HepG2 (cell line): ENCODE data around the gene MTCL1. TPM values are rescaled to one million over a fixed set of nuclear protein-coding genes. Genes with fewer than 3 reads are reported as not detected.

Experiments
- CEBPB ChIP-seq: IDR thresholded peaks from 2 replicates; pipeline ENCODE4 v1.6.1; 2011; ENCODE audit warnings: low read depth, low read length, improper control_type of control experiment, borderline replicate concordance
- CEBPG ChIP-seq: IDR thresholded peaks from 2 replicates; pipeline ENCODE4 v1.6.1; 2016
- CREM ChIP-seq, 2 experiments: sonication (generic) in 1 of 2; formaldehyde crosslinking in 1 of 2; IDR thresholded peaks; 2 replicates each; pipeline versions ENCODE4 v1.4.0 to v1.6.1; 2016 to 2020; ENCODE audit warnings: antibody characterized with exemption in 1 of 2, mild to moderate bottlenecking in 1 of 2, missing genetic modification reagents in 1 of 2
- LCORL ChIP-seq, 2 experiments: fragments of 450-650 bp in 1 of 2; sonication (generic) in 1 of 2; formaldehyde crosslinking in 1 of 2; IDR thresholded peaks; 2 replicates each; pipeline versions ENCODE4 v1.5.0 to v1.6.1; 2017 to 2020; ENCODE audit warnings: antibody characterized with exemption in 1 of 2, missing genetic modification reagents in 1 of 2
- NRL ChIP-seq: sonication (generic); formaldehyde crosslinking; IDR thresholded peaks from 2 replicates; pipeline ENCODE4 v1.5.0; 2020; ENCODE audit warnings: missing genetic modification reagents, mild to moderate bottlenecking, moderate library complexity, borderline replicate concordance
- TCF7 ChIP-seq: sonication (generic); IDR thresholded peaks from 2 replicates; pipeline ENCODE4 v1.6.1; 2016; ENCODE audit warnings: antibody characterized with exemption, low read depth
- ZNF83 ChIP-seq: sonication (generic); formaldehyde crosslinking; IDR thresholded peaks from 2 replicates; pipeline ENCODE4 v1.4.0; 2020; ENCODE audit warnings: missing genetic modification reagents, mild to moderate bottlenecking, borderline replicate concordance
- polyA plus RNA-seq, 8 experiments: library from polyadenylated mRNA; depleted of rRNA in 3 of 8; stranded (reverse) in 7 of 8; unstranded in 1 of 8; fragments of >200 nt; fragmentation: Illumina TruSeq in 4 of 8; extraction: Trizol in 4 of 8; gene quantifications; 2 replicates each; pipeline versions ENCODE4 v1.2.1 to v1.2.3, GENCODE V29; 2011 to 2016; ENCODE audit warnings: low read depth in 4 of 8, missing spikeins in 1 of 8, mixed read lengths in 1 of 8; ENCODE audit not compliant: insufficient read depth in 1 of 8
- total RNA-seq, 5 experiments: library from RNA; depleted of rRNA; stranded (reverse); fragments of >200 nt; fragmentation: Illumina TruSeq; extraction: Trizol; gene quantifications; 2 replicates each; pipeline ENCODE4 v1.2.3, GENCODE V29; 2016; ENCODE audit warnings: low read depth in 1 of 5
- TF ChIP-seq, protein P1 (sequence below), 2 experiments: sonication (generic) in 1 of 2; formaldehyde crosslinking in 1 of 2; IDR thresholded peaks; 2 replicates each; pipeline versions ENCODE4 v1.6.1 to v1.9.0; 2014 to 2022; ENCODE audit warnings: antibody characterized with exemption in 1 of 2, borderline replicate concordance in 1 of 2, inconsistent platforms in 1 of 2, low read depth in 1 of 2, missing genetic modification reagents in 1 of 2

The MTCL1 gene
- total and polyA plus RNA-seq, 2 of the 13 experiments (the other 11 are each of a cell fraction or from before 2014, with no cell fraction given), result 3.1 to 3.2 TPM

GRCh38 chr18:8794156-8794933, 89.0 kb downstream of the MTCL1 start (continued):
- TF ChIP-seq CEBPG, result no peak
- TF ChIP-seq CREM (IDR thresholded peaks at IDR 0.05), result peak; percentile 31; the same call in 1 of the 2 replicates
- TF ChIP-seq CREM (CRISPR knock-in tag; IDR thresholded peaks at IDR 0.05), result no peak
- TF ChIP-seq NRL, result no peak
- TF ChIP-seq, protein P1, sequence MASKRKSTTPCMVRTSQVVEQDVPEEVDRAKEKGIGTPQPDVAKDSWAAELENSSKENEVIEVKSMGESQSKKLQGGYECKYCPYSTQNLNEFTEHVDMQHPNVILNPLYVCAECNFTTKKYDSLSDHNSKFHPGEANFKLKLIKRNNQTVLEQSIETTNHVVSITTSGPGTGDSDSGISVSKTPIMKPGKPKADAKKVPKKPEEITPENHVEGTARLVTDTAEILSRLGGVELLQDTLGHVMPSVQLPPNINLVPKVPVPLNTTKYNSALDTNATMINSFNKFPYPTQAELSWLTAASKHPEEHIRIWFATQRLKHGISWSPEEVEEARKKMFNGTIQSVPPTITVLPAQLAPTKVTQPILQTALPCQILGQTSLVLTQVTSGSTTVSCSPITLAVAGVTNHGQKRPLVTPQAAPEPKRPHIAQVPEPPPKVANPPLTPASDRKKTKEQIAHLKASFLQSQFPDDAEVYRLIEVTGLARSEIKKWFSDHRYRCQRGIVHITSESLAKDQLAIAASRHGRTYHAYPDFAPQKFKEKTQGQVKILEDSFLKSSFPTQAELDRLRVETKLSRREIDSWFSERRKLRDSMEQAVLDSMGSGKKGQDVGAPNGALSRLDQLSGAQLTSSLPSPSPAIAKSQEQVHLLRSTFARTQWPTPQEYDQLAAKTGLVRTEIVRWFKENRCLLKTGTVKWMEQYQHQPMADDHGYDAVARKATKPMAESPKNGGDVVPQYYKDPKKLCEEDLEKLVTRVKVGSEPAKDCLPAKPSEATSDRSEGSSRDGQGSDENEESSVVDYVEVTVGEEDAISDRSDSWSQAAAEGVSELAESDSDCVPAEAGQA (IDR thresholded peaks at IDR 0.05; ENCODE audit: low read depth), result no peak
- TF ChIP-seq, protein P1 (CRISPR knock-in tag; IDR thresholded peaks at IDR 0.05; ENCODE audit: borderline replicate concordance), result no peak
- TF ChIP-seq ZNF83 (CRISPR knock-in tag), result no peak
- peak; percentile 11; the same call in 1 of the 2 replicates for TF ChIP-seq CEBPB
- no peak for TF ChIP-seq LCORL (IDR thresholded peaks at IDR 0.05)
- 0 out of 2 replicates have a peak, but pooled peaks have one; percentile 19 for TF ChIP-seq LCORL (CRISPR knock-in tag; IDR thresholded peaks at IDR 0.05)
- TF ChIP-seq TCF7, result peak; percentile 6; the same call in 1 of the 2 replicates
